Right kidney (tissue), 1 donor: ENCODE data around the gene TSPAN5.
"Not testable (repeated sequence)": the region's sequence is repeated elsewhere in the genome, so short reads cannot be mapped to it uniquely, and the experiment has no call there.

Experiments used
- DNase-seq: peaks from one replicate; pipeline ENCODE4 v3.0.0-alpha.2; 2016

The TSPAN5 gene

GRCh38 chr4:98555798-98556445 lies 102.5 kb downstream of the TSPAN5 start:
- no peak for DNase-seq

DNA sequence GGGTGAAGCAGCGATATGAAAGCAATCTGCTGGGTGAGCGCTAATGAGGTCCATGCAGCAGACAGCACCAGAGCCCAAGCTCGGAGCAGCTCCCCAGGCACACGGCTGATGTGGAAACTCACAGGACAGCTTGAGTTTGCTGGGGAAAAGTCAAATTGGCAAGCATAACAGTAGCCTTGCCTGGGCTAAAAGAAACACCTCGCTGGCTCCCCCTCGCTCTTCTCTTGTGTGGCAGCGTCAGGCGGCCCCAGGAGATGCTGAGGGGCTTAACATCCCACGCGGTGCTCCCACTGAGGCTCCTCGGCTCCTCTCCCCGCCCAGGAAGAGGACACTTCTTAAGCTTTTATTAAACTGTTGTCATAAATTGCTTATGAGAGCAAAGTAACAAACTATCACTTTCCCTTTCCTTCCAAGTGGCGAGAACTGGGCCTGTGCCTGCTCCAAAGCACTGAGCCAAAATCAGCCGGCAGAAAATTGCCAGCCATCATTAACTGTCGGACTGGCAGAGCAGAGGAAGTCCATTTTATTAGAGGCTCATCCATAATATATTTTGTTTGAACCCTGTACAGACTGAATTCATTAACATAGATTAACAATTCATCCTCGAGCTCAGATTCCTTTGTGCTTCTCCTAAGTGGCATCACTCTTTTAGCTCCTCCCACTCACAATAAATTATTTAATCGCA lies 111.4 kb downstream of the TSPAN5 start:
- no peak for DNase-seq

- DNase-seq, result no peak
Measured at GRCh38 chr4:98544818-98545414, 113.5 kb downstream of the TSPAN5 start.

GRCh38 chr4:98544141-98544817 lies 114.1 kb downstream of the TSPAN5 start:
- no peak for DNase-seq

GRCh38 chr4:98542011-98542410 lies 116.4 kb downstream of the TSPAN5 start:
- DNase-seq, result no peak

- no peak for DNase-seq
Measured at GRCh38 chr4:98540803-98541202, 117.6 kb downstream of the TSPAN5 start.

GRCh38 chr4:98539741-98540140 lies 118.7 kb downstream of the TSPAN5 start:
- no peak for DNase-seq

DNA sequence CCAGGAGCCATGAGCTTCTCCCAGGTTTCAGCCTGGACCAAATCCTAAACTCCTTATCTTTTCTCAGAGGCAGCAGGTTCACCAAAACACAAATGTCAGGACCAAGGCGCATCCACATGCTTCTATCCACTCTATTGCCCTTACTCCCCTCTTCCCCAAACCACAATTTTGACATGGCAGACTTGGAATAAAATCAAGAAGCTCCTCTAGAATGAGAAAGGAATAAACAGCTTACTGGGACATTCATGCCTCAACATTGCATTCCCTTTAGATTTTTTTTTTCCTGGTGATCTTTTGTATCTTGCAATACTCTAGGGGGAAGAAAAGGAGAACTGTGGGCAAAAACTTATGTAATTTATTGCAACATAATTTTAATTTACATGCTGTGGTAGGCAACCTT lies 119.1 kb downstream of the TSPAN5 start:
- no peak for DNase-seq

DNA sequence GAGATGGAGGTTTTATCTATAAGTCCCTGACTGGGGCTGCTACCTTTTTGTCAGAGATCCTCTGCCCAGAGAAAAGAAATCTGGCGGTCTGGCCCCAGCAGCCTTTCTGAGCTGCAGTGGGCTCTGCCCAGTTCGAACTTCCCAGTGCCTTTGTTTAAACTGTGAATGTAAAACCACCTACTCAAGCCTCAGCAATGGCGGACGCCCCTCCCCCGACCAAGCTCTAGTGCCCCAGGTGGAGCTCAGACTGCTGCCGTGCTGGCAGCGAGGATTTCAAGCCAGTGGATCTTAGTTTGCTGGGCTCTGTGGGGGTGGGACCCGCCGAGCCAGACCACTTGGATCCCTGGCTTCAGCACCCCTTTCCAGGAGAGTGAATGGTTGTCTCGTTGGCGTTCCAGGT lies 121.8 kb downstream of the TSPAN5 start:
- no peak for DNase-seq

DNA sequence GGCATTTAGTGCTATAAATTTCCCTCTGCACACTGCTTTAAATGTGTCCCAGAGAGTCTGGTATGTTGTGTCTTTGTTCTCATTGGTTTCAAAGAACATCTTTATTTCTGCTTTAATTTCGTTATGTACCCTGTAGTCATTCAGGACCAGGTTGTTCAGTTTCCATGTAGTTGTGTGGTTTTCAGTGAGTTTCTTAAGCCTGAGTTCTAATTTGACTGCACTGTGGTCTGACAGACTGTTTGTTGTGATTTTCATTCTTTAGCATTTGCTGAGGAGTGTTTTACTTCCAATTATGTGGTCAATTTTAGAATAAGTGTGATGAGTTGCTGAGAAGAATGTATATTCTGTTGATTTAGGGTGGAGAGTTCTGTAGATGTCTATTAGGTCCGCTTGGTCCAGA lies 124.3 kb downstream of the TSPAN5 start:
- not testable (repeated sequence) for DNase-seq

- no peak for DNase-seq
Measured at GRCh38 chr4:98530572-98530971, 127.8 kb downstream of the TSPAN5 start.

GRCh38 chr4:98529970-98530569 lies 128.3 kb downstream of the TSPAN5 start:
- no peak for DNase-seq

GRCh38 chr4:98528882-98529281 lies 129.5 kb downstream of the TSPAN5 start:
- DNase-seq, result no peak

GRCh38 chr4:98527534-98528269 lies 130.7 kb downstream of the TSPAN5 start:
- no peak for DNase-seq

- no peak for DNase-seq
Measured at GRCh38 chr4:98524230-98524629, 134.2 kb downstream of the TSPAN5 start.

- no peak for DNase-seq
Measured at GRCh38 chr4:98522636-98523395, 135.6 kb downstream of the TSPAN5 start.

- DNase-seq, result no peak
Measured at GRCh38 chr4:98522062-98522461, 136.3 kb downstream of the TSPAN5 start.

GRCh38 chr4:98521486-98521885 lies 136.9 kb downstream of the TSPAN5 start:
- no peak for DNase-seq

DNA sequence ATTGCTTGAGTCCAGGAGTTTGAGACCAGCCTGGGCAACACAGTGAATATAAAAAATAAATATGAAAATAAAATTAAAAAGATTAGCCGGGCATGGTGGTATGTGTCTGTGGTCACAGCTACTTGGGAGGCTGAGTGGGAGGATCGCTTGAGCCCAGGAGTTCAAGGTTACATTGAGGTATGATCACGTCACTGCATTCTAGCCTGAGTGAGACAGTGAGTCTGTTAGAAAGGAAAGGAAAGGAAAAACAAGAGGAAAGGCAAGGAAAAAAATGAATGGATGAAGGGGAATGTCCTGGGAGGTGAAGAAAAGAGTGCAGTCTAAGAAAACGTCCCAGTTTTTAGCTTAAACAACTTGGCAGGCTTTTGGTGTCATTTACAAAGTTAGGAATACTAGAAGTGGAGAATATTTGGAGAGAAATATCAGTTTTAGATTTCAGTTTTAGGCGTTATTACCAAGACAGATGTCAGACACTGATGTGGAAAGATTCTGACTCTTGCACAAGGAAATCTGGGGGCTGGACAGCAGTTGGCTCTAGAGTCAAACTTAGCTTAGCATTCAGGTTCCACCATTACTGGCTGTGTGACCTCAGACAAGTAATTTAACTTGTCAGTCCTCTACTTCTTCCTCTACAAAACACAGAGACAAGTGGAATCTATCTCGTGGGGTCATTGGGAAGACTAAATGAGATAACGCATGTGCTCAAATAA lies 139.0 kb downstream of the TSPAN5 start:
- no peak for DNase-seq

DNA sequence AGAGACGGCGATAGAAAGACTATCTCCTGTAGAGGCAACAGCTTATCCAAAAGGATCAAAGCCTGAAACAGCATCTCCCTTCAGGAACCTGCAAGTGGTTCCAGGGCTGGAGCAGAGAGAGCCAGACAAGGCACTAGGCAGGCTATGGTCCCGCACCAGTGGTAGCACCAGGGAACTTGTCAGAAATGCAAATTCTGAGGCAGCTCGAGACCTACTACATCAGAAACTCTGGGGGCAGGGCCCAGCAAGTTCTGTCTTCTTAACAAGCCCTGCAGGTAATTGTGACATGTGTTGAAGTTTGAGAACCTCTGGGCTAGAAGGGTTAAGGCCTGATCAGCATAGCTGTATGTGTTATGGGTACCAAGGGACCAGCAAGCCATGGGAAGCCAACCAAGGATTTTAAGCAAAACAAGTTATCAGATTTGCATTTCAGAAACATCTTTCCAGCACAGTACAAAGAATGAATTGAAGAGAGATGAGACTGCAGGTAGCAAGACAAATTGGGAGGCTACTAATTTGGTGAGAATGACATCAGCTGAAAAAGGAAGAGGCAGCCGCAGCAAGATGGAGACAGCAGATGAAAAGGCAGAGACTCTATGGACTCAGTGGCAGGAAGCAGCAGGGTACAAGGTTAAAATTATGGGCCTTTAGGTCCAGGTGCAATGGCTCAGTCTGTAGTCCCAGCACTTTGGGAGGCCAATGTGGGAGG lies 139.7 kb downstream of the TSPAN5 start:
- no peak for DNase-seq
